OCI-LY3 (cell line): ENCODE data around the gene YWHAB.

Source experiments
- EZH2phosphoT487 ChIP-seq: fragments of 200-600 bp; shearing (Covaris generic); IDR thresholded peaks from 2 replicates; pipeline ENCODE4 v1.6.1; 2018; ENCODE audit warnings: antibody characterized with exemption, mixed run types, low read depth
- TF ChIP-seq, protein P1 (sequence below): fragments of 200-600, 300-600 bp; sonication (generic); IDR thresholded peaks from 2 replicates; pipeline ENCODE4 v1.5.1; 2014; ENCODE audit warnings: antibody characterized with exemption, low read length, low read depth

GRCh38 chr20:44917399-44917798, 31.9 kb downstream of the YWHAB start:
- TF ChIP-seq, protein P1, sequence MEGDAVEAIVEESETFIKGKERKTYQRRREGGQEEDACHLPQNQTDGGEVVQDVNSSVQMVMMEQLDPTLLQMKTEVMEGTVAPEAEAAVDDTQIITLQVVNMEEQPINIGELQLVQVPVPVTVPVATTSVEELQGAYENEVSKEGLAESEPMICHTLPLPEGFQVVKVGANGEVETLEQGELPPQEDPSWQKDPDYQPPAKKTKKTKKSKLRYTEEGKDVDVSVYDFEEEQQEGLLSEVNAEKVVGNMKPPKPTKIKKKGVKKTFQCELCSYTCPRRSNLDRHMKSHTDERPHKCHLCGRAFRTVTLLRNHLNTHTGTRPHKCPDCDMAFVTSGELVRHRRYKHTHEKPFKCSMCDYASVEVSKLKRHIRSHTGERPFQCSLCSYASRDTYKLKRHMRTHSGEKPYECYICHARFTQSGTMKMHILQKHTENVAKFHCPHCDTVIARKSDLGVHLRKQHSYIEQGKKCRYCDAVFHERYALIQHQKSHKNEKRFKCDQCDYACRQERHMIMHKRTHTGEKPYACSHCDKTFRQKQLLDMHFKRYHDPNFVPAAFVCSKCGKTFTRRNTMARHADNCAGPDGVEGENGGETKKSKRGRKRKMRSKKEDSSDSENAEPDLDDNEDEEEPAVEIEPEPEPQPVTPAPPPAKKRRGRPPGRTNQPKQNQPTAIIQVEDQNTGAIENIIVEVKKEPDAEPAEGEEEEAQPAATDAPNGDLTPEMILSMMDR = no peak
- TF ChIP-seq EZH2phosphoT487 = no peak
